GM12864 (cell line): ENCODE data around the gene CCDC195.

ENCODE experiments used
- DNase-seq: peaks from one replicate; pipeline ENCODE4 v3.0.0-alpha.2; 2011; ENCODE audit warnings: low read depth
- H3K4me3 ChIP-seq: 2 replicates; pipeline ENCODE4 v1.5.1; 2011; ENCODE audit warnings: mild to moderate bottlenecking, low read depth, low read length, control low read depth
- TF ChIP-seq, protein P1 (sequence below): IDR thresholded peaks from 2 replicates; pipeline ENCODE4 v1.5.1; 2011; ENCODE audit warnings: low read depth, mild to moderate bottlenecking, moderate library complexity, low read length, control low read depth, inconsistent platforms; ENCODE audit errors: missing control alignments

Gene CCDC195

DNA sequence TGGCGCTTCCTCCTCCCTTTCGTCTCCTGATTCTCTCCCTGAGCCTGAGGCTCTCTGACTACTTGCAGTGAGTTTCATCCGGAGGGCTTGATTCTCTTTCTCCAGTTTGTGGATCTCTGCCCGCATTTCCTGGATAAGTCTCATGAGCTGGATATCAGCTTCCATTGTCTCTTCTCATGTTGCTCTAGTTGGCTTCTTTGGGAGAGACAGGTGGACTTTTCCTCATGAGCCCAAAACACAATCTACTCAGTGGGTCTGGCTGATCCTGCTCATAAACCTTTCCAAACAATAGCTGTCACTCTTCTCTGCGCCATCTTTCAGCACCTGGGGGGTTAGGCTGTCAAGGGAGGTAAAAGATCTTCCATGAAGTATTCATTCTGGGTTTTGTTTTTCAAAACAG lies at the start of gene CCDC195:
CCDC195 (minus strand) TSS at position 165 of the 400 bp plus-strand sequence; CDS start at position 165, 0 bp downstream.
- H3K4me3 ChIP-seq = no peak within 1 kb of the TSS
- DNase-seq = no peak
- TF ChIP-seq, protein P1, sequence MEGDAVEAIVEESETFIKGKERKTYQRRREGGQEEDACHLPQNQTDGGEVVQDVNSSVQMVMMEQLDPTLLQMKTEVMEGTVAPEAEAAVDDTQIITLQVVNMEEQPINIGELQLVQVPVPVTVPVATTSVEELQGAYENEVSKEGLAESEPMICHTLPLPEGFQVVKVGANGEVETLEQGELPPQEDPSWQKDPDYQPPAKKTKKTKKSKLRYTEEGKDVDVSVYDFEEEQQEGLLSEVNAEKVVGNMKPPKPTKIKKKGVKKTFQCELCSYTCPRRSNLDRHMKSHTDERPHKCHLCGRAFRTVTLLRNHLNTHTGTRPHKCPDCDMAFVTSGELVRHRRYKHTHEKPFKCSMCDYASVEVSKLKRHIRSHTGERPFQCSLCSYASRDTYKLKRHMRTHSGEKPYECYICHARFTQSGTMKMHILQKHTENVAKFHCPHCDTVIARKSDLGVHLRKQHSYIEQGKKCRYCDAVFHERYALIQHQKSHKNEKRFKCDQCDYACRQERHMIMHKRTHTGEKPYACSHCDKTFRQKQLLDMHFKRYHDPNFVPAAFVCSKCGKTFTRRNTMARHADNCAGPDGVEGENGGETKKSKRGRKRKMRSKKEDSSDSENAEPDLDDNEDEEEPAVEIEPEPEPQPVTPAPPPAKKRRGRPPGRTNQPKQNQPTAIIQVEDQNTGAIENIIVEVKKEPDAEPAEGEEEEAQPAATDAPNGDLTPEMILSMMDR = no peak

DNA sequence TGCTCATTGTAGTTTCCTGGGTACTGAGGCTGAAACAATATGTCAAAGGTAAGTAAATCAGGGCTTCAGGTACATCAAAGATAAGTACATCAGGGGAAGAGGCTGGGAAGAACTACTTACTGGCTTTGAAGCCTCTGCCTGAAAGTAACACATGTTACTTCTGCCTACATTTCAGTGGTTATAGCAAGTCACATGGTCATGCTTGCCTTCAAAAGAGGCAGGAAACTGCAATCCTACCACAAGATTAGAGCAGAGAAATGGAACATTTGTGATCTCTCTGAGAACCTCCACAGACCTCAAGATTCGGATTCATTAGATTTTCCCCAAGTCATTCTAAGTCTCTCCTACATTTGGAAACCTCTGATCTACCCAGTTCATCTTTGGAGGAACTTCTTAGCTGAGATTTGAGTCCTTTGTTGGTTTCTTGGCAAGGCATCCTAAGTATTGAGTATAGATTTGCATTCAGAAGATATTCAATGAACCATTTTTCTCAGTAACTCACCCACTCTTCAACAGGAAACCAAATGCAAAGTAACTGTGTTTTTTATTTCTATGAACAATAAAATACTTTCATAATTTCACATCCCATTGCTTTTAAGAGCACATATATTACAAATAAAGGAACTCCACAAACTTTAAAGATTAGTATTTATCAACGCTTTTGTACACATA lies 48.5 kb upstream of the CCDC195 start:
- DNase-seq = no peak
- H3K4me3 ChIP-seq = no peak overlapping the region

DNA sequence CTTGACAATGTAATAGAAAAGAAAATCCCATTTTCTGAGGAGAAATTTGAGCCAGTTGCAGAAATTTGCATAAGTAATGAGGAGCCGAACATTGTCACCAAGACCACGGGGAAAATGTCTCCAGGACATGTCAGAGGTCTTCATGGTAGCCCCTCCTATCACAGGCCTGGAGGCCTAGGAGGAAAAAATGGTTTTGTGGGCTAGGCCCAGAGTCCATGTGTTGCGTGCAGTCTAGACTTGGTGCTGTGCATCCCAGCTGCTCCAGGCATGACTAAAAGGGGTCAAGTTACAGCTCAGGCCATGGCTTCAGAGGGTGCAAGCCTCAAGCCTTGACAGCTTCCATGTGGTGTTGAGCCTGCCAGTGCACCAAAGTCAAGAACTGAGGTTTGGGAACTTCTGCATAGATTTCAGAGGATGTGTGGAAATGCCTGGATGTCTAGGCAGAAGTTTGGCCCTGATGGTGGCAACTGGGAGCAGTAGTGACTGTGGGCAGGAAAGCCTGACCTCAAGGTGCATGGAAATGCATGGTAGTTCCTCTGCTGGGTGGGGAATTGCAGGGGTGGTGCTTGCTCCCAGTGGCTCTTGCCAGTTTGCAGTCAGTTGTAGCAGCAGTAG lies 41.9 kb upstream of the CCDC195 start:
- TF ChIP-seq, protein P1 = no peak
- no peak overlapping the region for H3K4me3 ChIP-seq
- no peak for DNase-seq

More for the DNA sequence above, 48.5 kb upstream of the CCDC195 start:
- TF ChIP-seq, protein P1 = no peak

GRCh38 chr2:224753743-224754540 lies 37.8 kb upstream of the CCDC195 start:
- no peak overlapping the region for H3K4me3 ChIP-seq
- no peak for DNase-seq
- TF ChIP-seq, protein P1 = no peak

DNA sequence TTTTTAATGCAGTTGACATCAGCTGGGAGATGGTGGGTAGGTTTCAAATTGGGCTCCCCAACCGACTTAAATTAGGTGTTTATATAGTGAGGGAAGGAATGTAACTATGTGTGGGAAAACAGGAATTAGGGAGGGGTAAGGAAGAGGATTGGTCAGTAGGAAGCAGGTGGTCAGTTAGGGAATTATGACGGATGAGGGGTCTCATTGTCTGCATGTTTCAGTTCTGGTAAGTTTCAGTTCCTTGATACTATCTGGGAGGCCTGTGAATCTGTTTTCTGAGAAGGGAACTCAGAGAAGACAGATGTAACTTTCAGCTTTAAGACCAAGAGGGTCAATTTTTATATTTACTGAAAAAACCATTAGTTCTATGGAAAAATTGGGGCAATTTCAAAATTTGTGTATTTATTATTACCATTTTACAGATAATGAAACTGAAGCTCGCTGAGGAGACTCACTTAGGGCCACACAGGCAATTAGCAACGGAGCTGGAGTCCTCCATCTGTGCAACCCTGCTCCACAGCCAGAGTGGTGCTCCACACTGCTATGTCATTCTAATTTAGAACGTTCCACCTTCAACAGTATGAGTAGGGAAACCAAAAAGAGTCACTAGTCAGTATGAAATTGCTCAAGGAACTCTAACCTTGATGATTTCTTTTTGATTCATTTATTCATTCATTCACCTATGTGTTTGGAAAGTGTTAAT lies 36.0 kb upstream of the CCDC195 start:
- no peak for DNase-seq
- H3K4me3 ChIP-seq = no peak overlapping the region
- TF ChIP-seq, protein P1 = no peak

GRCh38 chr2:224749136-224749535 lies 33.0 kb upstream of the CCDC195 start:
- H3K4me3 ChIP-seq = no peak overlapping the region
- no peak for DNase-seq
- TF ChIP-seq, protein P1 = no peak
